GM18517 (cell line): ENCODE results near the gene RNF151.
"Not testable (repeated sequence)": the region's sequence is repeated elsewhere in the genome, so short reads cannot be mapped to it uniquely, and the experiment has no call there.

Experiments used
- ATAC-seq: cut with Tn5 transposase; IDR thresholded peaks from one replicate; pipeline ENCODE4 v1.9.1; 2021; ENCODE audit warnings: mild to moderate bottlenecking, moderate library complexity; ENCODE audit not compliant: unreplicated experiment

RNF151 gene

DNA sequence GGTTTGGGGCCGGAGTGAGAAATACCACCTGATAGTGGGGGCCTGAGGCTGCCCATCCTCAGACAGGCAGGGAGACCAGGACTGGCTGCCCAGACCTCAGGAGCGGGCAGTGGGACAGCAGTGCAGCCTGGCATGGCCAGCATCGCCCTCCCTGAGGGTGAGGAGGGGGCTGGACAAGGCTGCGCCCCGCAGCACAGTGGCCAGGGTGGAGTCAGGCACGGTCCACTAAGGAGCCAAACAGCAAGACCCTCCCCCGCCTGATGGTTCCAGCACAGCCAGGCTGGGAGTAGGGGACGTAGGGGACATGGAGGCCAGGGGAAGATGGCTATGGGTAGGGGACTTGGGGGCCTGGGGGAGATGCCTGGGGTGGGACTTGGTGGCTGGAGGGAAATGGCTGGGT is 39.7 kb downstream of the RNF151 start:
- no peak for ATAC-seq

DNA sequence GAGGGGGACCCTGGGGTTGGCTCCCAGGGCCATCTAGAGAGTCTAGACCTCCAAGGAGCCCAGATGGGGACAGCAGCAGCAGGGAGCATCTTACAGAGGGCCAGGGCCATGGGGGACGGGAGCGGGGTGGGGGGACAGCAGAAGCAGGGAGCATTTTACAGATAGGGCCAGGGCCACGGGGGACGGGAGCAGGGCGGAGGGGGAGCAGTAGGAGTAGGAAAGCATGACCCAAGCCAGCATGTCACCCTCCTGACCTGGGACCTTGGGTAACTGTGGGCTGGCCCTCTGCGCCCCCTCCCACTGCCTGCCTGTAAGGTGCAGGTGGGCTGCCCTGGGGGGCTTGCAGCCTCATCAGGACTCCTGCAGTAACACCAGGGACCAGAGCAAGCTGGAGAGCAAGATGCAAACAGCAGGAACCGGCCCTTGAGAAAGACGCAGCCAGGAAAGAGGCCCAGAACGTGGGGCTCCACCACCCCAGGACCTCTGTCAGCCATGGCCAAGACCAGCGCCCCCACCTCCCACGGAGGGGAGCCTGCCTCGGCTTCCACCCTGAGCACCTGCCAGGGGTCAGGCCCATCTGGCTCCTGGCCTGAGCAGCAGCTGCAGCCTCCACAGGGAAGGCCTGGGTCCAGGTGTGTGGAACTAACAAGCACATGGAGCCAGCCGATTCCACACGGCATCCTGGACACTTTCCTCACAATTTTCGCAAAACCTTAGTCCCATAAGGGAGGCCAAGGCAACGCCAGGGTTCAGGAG is 40.6 kb downstream of the RNF151 start:
- no peak for ATAC-seq

DNA sequence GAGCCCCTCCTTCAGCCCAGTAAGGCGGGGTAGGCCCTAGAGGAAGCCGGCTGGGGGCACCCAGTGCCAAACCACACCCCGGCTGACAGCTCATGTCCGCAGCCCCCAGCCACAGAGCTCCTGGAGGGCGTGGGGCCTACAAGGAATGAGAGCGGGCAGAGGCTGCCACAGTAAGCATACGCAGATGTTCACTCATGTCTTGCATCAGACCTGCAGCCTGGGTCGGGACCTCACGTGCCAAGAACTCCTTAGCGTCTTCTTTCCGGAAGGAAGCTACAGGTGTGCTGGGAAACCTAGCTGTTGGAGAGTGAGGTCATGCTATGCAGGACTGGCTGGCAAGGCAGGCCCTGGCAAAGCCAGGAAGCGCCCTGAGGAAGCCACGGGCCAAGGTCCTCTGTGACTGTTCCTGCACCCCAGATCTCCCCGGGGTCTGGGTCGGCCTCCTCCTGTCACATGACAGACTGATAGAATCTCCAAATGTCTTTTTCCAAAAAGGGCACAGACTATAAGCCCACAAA is 41.4 kb downstream of the RNF151 start:
- no peak for ATAC-seq

DNA sequence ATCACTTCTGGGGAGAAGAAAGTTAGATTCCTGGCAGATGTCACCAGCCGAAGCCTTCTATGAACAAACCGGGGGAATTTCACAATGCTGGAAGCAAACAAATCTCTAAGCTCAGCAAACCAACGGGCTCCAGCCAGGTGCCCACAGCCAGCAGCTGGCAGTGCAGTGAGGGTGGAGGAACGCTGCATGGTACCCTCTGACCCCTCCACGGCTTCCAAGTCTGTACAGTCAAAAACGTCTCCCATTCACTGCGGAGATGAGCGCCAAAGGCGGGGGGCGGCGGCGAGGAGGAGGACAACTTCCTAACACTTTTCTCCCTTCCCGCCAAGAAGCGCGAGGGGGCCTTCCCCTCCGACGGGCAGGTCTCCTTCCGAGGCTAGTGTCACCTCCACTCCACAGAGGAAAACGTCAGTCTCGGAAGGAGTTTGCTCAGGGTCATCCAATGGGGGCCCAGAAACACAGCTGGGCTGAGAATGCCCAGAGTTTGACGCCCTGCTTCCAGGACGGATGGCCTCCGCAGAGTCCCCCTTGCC is 42.0 kb downstream of the RNF151 start:
- ATAC-seq, result no peak

DNA sequence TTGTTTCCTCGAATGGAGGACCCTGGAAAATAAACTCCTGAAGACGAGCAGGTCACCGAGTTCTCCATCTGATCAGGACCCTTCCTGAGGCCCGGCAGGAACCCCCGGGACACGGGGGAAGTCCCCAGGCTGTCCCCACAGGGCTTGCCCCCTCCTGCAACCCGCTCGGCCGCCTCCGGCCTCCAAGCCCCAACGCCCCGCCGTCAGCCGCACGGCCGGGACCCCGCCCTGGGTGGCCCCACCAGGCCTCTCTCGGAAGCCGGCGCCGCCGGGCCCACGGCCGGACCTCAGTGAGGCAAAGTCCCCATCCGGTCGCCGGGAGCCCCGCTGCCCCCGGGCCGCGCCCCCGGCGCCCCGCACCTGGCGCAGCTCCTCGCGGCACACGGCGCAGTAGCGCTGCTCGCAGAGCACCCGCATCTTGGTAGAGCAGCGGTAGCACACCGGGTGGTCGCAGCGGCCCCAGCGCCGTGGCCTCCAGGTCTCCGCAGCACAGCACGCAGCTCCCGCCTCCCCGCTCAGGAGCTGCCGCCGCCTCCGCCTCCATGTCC is 42.6 kb downstream of the RNF151 start:
- peak; percentile 36 for ATAC-seq

DNA sequence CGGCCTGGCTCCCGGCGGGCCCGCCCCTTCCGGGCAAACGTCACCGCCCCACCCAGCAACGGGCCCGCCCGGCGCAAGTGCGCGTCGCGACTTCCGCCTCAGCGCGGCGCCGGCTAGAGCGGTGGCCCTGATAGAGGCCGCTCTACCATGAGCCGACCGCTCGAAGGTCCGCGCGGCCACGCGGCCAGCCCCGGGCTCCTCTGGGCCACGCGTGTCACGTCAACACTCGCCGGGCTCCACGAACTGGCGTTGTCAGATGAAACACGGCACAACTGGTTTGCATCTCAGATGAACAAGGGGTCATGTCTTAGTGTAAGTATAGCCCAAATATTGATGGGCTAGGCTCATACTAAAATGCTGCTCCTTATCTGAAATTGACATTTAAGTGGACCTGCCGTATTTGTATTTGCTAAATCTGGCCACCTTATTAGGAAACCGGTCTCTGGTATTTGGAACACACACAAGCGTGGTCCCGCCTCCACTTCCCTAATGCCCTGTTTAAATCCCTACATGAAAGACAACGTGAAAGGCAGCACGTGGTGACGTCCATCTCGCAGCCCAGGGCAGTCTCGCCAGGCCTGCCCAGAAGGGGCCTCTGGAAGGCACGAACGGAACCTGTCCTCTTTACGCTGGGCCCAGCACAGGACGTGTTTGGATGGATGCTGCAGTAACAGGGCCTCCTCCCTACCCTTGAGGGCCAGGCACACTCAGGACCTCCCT is 43.3 kb downstream of the RNF151 start, which contains the start of gene ZNF598:
ZNF598 (minus strand) TSS at position 31 of the 720 bp plus-strand sequence.
- peak; percentile 53 for ATAC-seq

DNA sequence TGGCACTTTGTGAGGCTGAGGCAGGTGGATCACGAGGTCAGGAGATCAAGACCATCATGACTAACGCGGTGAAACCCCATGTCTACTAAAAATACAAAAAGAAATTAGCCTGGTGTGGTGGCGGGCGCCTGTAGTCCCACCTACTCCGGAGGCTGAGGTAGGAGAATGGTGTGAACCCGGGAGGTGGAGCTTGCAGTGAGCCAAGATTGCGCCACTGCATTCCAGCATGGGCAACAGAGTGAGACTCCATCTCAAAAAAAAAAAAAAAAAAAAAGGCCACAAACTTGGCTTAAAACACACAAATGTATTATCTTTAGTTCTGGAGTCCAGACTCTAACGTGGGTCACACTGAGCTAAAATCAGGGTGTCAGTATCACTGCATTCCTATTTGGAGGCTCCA is 45.1 kb downstream of the RNF151 start:
- not testable (repeated sequence) for ATAC-seq

DNA sequence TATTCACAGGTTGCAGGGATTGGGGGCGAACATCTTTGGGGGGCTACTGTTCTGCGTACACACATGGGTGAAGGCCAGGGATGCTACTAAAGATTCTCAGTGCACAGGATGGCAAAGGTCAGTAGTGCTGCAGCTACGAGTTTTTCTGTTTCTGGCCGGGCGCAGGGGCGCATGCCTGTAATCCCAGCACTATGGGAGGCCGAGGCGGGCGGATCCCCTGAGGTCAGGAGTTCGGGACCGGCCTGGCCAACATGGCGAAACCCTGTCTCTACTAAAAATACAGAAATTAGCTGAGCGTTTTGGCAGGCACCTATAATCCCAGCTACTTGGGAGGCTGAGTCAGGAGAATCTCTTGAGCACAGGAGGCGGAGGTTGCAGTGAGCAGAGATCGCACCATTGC is 46.9 kb downstream of the RNF151 start:
- ATAC-seq, result no peak

DNA sequence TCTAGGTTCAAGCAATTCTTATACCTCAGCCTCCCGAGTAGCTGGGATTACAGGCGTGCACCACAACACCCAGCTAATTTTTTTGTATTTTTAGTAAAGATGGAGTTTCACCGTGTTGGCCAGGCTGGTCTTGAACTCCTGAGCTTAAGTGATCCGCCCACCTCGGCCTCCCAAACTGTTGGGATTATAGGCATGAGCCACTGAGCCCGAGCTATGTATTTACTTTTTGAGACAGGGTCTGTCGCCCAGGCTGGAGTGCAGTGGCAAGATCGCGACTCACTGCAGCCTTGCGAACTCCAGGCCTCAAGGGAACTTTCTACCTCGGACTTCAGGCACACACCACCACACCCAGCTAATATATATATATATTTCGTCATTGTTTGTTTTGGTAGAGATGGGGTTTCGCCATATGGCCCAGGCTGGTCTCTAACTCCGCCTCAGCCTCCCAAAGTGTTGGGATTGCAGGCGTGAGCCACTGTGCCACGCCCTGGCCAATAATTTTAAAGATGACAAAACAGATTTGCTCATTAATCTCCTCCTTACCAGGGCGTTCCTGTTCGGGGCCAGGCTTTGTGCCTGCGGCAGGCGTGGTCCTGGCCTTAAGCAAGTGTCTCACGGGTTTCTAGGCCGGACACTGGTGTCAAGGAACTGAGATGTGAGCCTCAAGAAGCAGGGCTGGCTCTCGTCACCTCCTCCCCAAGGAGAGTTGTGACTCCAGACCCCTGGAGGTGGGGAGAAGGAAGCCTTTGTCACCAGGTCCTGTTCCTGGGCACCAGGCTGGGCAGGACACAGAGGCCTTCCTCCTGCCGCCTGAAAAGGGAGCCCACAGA is 48.7 kb downstream of the RNF151 start:
- no peak for ATAC-seq

DNA sequence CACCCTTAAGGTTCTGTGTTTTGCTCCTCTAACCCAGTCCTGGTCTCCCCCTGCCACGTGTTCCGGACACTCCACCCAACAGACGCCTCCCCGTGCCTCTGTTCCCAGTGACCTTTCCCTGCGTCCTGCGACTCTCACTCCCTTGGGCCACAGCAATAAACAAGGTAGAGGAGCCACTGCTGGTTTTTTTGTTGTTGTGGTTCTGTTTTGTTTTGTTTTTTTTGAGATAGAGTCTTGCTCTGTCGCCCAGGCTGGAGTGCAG is 49.2 kb downstream of the RNF151 start:
- no peak for ATAC-seq

DNA sequence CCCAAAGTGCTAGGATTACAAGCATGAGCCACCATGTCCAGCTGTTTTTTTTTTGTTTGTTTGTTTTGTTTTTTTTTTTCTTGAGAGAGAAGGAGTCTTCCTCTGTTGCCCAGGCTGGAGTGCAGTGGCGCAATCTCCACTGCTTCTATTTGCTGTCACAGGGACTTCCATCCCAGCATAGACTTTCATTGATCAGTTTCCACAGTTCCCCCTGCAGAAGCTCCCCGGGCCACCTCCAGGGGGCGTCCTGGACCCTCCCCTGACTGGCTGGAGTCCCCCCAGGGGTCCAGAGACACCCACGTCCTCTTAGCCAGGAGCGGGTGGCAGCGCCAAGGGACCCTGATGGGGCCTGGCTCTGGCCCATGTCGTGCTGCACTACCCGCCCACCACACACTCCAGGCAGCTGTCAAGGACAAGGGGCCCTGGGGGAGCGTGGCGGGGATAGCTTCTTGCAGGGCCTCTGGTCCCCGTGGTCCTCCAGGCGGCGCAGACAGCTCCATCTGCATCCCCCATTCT is 49.8 kb downstream of the RNF151 start:
- ATAC-seq, result no peak
